HCT116 (cell line): Measurements from ENCODE around the gene MSH3.

ENCODE experiments used
- EGR1 ChIP-seq: IDR thresholded peaks from 2 replicates; pipeline ENCODE4 v1.6.1; 2012; ENCODE audit warnings: low read depth
- EZH2 ChIP-seq: fragments of 200-600 bp; sonication (generic); IDR thresholded peaks from 2 replicates; pipeline ENCODE4 v1.6.1; 2017; ENCODE audit warnings: antibody characterized with exemption, mixed run types
- EZH2phosphoT487 ChIP-seq: fragments of 200-600 bp; IDR thresholded peaks from 2 replicates; pipeline ENCODE4 v1.6.1; 2018; ENCODE audit warnings: antibody characterized with exemption, borderline replicate concordance
- YY1 ChIP-seq: IDR thresholded peaks from 2 replicates; pipeline ENCODE4 v1.6.1; 2011; ENCODE audit warnings: low read length, low read depth, moderate library complexity, mild to moderate bottlenecking; ENCODE audit not compliant: insufficient replicate concordance; ENCODE audit errors: extremely low read depth
- TF ChIP-seq, protein P1 (sequence below), 3 experiments: fragments of 200-600 bp in 1 of 3; sonication (generic) in 1 of 3; IDR thresholded peaks in 2 of 3; conservative IDR thresholded peaks in 1 of 3; 2 replicates each; pipeline ENCODE4 v1.5.1; 2012 to 2017; ENCODE audit warnings: low read depth in 2 of 3, low read length in 2 of 3, antibody characterized with exemption in 1 of 3, borderline replicate concordance in 1 of 3, control low read depth in 1 of 3, mild to moderate bottlenecking in 1 of 3, mixed read lengths in 1 of 3, mixed run types in 1 of 3, moderate library complexity in 1 of 3; ENCODE audit not compliant: insufficient read depth in 1 of 3
- TF ChIP-seq, protein P2 (sequence below): IDR thresholded peaks from 2 replicates; pipeline ENCODE4 v1.6.1; 2012
- TF ChIP-seq, protein P3 (sequence below): IDR thresholded peaks from 2 replicates; pipeline ENCODE4 v1.6.1; 2012; ENCODE audit warnings: low read depth

DNA sequence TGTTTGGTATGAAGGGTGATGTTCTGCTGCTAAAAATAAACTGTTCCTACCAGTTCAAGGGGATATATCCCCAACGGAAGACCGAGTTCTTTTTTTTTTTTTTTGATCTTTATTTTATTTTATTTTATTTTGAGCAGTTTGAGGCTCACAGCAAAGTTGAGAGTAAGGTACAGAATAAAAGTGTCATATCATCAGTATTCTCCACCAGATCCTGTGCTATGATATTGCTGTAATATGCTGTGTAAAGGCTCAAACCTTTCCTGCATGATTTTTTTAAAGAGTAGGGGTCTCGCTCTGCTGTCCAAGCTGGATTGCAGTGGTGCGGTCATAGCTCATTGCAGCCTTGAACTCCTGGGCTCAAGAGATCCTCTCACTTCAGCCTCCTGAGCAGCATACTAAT is 35.2 kb downstream of the MSH3 start:
- TF ChIP-seq EZH2, result no peak
- no peak for TF ChIP-seq YY1
- TF ChIP-seq, protein P1, sequence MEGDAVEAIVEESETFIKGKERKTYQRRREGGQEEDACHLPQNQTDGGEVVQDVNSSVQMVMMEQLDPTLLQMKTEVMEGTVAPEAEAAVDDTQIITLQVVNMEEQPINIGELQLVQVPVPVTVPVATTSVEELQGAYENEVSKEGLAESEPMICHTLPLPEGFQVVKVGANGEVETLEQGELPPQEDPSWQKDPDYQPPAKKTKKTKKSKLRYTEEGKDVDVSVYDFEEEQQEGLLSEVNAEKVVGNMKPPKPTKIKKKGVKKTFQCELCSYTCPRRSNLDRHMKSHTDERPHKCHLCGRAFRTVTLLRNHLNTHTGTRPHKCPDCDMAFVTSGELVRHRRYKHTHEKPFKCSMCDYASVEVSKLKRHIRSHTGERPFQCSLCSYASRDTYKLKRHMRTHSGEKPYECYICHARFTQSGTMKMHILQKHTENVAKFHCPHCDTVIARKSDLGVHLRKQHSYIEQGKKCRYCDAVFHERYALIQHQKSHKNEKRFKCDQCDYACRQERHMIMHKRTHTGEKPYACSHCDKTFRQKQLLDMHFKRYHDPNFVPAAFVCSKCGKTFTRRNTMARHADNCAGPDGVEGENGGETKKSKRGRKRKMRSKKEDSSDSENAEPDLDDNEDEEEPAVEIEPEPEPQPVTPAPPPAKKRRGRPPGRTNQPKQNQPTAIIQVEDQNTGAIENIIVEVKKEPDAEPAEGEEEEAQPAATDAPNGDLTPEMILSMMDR (IDR thresholded peaks at IDR 0.05 in 2 of 3, conservative IDR thresholded peaks at IDR 0.05 in 1 of 3; ENCODE audit: borderline replicate concordance in 1 of 3, insufficient read depth in 1 of 3, low read depth in 2 of 3, low read length in 2 of 3), result no peak
- TF ChIP-seq EZH2phosphoT487, result no peak
- TF ChIP-seq, protein P2, sequence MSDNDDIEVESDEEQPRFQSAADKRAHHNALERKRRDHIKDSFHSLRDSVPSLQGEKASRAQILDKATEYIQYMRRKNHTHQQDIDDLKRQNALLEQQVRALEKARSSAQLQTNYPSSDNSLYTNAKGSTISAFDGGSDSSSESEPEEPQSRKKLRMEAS, result no peak
- TF ChIP-seq, protein P3, sequence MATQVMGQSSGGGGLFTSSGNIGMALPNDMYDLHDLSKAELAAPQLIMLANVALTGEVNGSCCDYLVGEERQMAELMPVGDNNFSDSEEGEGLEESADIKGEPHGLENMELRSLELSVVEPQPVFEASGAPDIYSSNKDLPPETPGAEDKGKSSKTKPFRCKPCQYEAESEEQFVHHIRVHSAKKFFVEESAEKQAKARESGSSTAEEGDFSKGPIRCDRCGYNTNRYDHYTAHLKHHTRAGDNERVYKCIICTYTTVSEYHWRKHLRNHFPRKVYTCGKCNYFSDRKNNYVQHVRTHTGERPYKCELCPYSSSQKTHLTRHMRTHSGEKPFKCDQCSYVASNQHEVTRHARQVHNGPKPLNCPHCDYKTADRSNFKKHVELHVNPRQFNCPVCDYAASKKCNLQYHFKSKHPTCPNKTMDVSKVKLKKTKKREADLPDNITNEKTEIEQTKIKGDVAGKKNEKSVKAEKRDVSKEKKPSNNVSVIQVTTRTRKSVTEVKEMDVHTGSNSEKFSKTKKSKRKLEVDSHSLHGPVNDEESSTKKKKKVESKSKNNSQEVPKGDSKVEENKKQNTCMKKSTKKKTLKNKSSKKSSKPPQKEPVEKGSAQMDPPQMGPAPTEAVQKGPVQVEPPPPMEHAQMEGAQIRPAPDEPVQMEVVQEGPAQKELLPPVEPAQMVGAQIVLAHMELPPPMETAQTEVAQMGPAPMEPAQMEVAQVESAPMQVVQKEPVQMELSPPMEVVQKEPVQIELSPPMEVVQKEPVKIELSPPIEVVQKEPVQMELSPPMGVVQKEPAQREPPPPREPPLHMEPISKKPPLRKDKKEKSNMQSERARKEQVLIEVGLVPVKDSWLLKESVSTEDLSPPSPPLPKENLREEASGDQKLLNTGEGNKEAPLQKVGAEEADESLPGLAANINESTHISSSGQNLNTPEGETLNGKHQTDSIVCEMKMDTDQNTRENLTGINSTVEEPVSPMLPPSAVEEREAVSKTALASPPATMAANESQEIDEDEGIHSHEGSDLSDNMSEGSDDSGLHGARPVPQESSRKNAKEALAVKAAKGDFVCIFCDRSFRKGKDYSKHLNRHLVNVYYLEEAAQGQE, result no peak
- TF ChIP-seq EGR1, result no peak
